Mesendoderm (in vitro differentiated cells): Measurements from ENCODE around the gene SOSTDC1.

ENCODE experiments used
- DNase-seq: peaks from one replicate; pipeline ENCODE4 v3.0.0; 2013
- H2AK5ac ChIP-seq: 2 replicates; pipeline ENCODE4 v1.6.1; 2013; ENCODE audit warnings: low read length, inconsistent platforms
- H2BK120ac ChIP-seq: 2 replicates; pipeline ENCODE4 v1.6.1; 2013; ENCODE audit warnings: low read depth, mild to moderate bottlenecking, low read length, moderate library complexity, mixed read lengths
- H2BK15ac ChIP-seq: replicated peaks from 2 replicates; pipeline ENCODE4 v1.6.1; 2013; ENCODE audit warnings: low read depth, mild to moderate bottlenecking, moderate library complexity
- H2BK5ac ChIP-seq: 2 replicates; pipeline ENCODE4 v1.6.1; 2013; ENCODE audit warnings: low read length, inconsistent platforms
- H3K18ac ChIP-seq: 2 replicates; pipeline ENCODE4 v1.6.1; 2013; ENCODE audit warnings: mild to moderate bottlenecking, low read length, mixed read lengths
- H3K23ac ChIP-seq: one replicate; pipeline ENCODE4 v1.6.1; 2013; ENCODE audit warnings: low read length
- H3K27ac ChIP-seq: 2 replicates; pipeline ENCODE4 v1.5.1; 2013; ENCODE audit warnings: low read depth, mild to moderate bottlenecking, inconsistent platforms, low read length, moderate library complexity
- H3K27me3 ChIP-seq: 2 replicates; pipeline ENCODE4 v1.6.1; 2013; ENCODE audit warnings: low read length, control low read depth, mild to moderate bottlenecking, inconsistent platforms; ENCODE audit not compliant: insufficient read depth, poor library complexity
- H3K36me3 ChIP-seq: 2 replicates; pipeline ENCODE4 v1.6.1; 2013; ENCODE audit warnings: low read length, inconsistent platforms; ENCODE audit not compliant: control insufficient read depth, insufficient read depth
- H3K4ac ChIP-seq: one replicate; pipeline ENCODE4 v1.6.1; 2013; ENCODE audit warnings: low read depth, mild to moderate bottlenecking, low read length, moderate library complexity
- H3K4me1 ChIP-seq: 2 replicates; pipeline ENCODE4 v1.6.1; 2013; ENCODE audit warnings: low read depth, low read length, inconsistent platforms; ENCODE audit not compliant: control insufficient read depth
- H3K4me2 ChIP-seq: 2 replicates; pipeline ENCODE4 v1.6.1; 2013; ENCODE audit warnings: low read length
- H3K4me3 ChIP-seq: 2 replicates; pipeline ENCODE4 v1.5.1; 2013; ENCODE audit warnings: mild to moderate bottlenecking, low read length
- H3K56ac ChIP-seq: one replicate; pipeline ENCODE4 v1.6.1; 2013; ENCODE audit warnings: low read length
- H3K79me1 ChIP-seq: 2 replicates; pipeline ENCODE4 v1.6.1; 2013; ENCODE audit warnings: low read length, inconsistent platforms
- H3K79me2 ChIP-seq: 2 replicates; pipeline ENCODE4 v1.6.1; 2013; ENCODE audit warnings: mild to moderate bottlenecking, low read length; ENCODE audit not compliant: control insufficient read depth, insufficient read depth
- H3K9ac ChIP-seq: 2 replicates; pipeline ENCODE4 v1.6.1; 2013; ENCODE audit warnings: low read length, inconsistent platforms
- H4K5ac ChIP-seq: one replicate; pipeline ENCODE4 v1.6.1; 2013; ENCODE audit warnings: low read length
- H4K8ac ChIP-seq: one replicate; pipeline ENCODE4 v1.6.1; 2013; ENCODE audit warnings: low read depth, mild to moderate bottlenecking, control low read depth, low read length, moderate library complexity
- WGBS: extraction: QIAGEN DNeasy Blood & Tissue Kit; methylation state at CpG from one replicate; pipeline ENCODE4 v1.1.7; 2013; ENCODE audit warnings: low lambda C conversion rate, missing lambda C conversion rate; ENCODE audit not compliant: insufficient coverage; ENCODE audit errors: extremely low coverage; 5-methylcytosine and 5-hydroxymethylcytosine counted together

The SOSTDC1 gene

GRCh38 chr7:16494551-16494950, 29.0 kb upstream of the SOSTDC1 start:
- Histone ChIP-seq H3K27me3 (no peaks in the 10 kb centered on the region), H3K18ac (no peak overlapping the region), H2AK5ac (no peak overlapping the region), H3K27ac (no peak overlapping the region), H4K8ac (no peak overlapping the region), H3K56ac (no peak overlapping the region), H4K5ac (no peak overlapping the region), H2BK15ac (peak overlapping the region; percentile 36), H3K4ac (no peak overlapping the region), H3K36me3 (no peaks in the 10 kb centered on the region), H3K4me2 (no peak overlapping the region), H3K4me1 (peaks cover 2% of the 10 kb centered on the region), H3K79me1 (no peaks in the 10 kb centered on the region), H3K4me3 (no peak overlapping the region), H2BK5ac (no peak overlapping the region), H3K9ac (no peak overlapping the region), H3K23ac (no peak overlapping the region), H3K79me2 (no peaks in the 10 kb centered on the region), H2BK120ac (no peak overlapping the region)
- DNase-seq = no peak
- WGBS = no CpG with 5 or more reads among the region's 2 CpGs

DNA sequence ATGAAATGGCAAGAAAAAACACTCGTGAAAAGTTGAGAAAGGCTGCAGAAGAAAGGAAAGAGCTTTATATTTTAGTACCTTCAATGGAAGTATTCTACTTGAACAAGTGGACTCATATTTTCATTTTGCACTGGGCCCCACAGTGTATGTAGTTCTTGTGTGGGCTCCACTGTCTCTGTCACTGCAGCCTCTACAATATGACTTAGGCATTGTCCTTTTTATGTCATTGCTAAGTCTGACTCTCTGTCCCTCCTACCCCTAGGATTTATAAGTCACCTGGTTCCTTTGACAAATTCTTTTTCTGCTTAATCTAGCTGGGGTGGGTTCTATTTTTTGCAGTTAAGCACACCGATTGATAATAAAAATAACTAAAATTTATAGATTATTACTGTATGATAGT, 27.7 kb upstream of the SOSTDC1 start:
- no peak overlapping the region for H4K8ac ChIP-seq
- H3K23ac ChIP-seq = no peak overlapping the region
- H3K56ac ChIP-seq = no peak overlapping the region
- H3K18ac ChIP-seq = no peak overlapping the region
- no peak overlapping the region for H3K4me2 ChIP-seq
- H3K79me1 ChIP-seq = no peaks in the 10 kb centered on the region
- H3K36me3 ChIP-seq = no peaks in the 10 kb centered on the region
- DNase-seq = no peak
- no peaks in the 10 kb centered on the region for H3K27me3 ChIP-seq
- no peaks in the 10 kb centered on the region for H3K79me2 ChIP-seq
- H2BK120ac ChIP-seq = no peak overlapping the region
- H3K4ac ChIP-seq = no peak overlapping the region
- H4K5ac ChIP-seq = no peak overlapping the region
- H3K9ac ChIP-seq = no peak overlapping the region
- peaks cover 2% of the 10 kb centered on the region for H3K4me1 ChIP-seq
- WGBS = no CpG with 5 or more reads among the region's 2 CpGs
- H2BK15ac ChIP-seq = no peak overlapping the region
- no peak overlapping the region for H2AK5ac ChIP-seq
- no peak overlapping the region for H2BK5ac ChIP-seq
- no peak overlapping the region for H3K4me3 ChIP-seq
- no peak overlapping the region for H3K27ac ChIP-seq

DNA sequence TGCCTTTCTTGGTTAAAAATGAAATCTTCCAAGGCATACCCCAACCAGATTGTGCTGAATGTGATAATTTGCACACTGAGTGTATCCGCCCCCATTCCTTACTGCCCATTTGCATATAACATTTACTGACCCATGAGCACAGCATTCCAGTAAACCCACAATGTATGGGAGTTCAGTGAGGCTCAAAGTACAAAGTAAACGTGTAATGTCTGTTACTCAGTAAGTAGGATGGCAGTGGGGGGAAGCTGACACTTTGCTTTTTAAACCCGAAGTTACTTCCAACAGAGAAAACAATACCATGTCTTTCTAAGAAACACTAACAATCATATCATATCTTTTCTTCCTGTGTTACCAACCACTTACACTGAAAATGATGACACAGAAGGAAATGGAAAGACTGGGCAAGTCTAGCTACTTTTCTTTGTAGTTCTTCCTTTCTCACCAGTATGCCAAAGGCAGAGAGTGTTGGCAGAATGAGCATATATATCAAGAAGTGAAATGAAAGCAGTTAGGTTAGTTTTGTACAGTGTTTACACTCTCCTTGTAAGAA, 27.1 kb upstream of the SOSTDC1 start:
- no peak overlapping the region for H3K27ac ChIP-seq
- H4K8ac ChIP-seq = no peak overlapping the region
- H3K9ac ChIP-seq = no peak overlapping the region
- no peak overlapping the region for H3K23ac ChIP-seq
- no peaks in the 10 kb centered on the region for H3K79me1 ChIP-seq
- H3K4me3 ChIP-seq = no peak overlapping the region
- no peaks in the 10 kb centered on the region for H3K36me3 ChIP-seq
- WGBS = no CpG with 5 or more reads among the region's 3 CpGs
- H2BK120ac ChIP-seq = no peak overlapping the region
- no peak overlapping the region for H3K4ac ChIP-seq
- H4K5ac ChIP-seq = no peak overlapping the region
- H3K56ac ChIP-seq = no peak overlapping the region
- no peaks in the 10 kb centered on the region for H3K27me3 ChIP-seq
- no peak overlapping the region for H2BK5ac ChIP-seq
- H3K79me2 ChIP-seq = no peaks in the 10 kb centered on the region
- no peak overlapping the region for H3K18ac ChIP-seq
- H2AK5ac ChIP-seq = no peak overlapping the region
- no peak overlapping the region for H3K4me2 ChIP-seq
- H2BK15ac ChIP-seq = peak overlapping the region; percentile 27
- DNase-seq = no peak
- H3K4me1 ChIP-seq = peaks cover 2% of the 10 kb centered on the region

GRCh38 chr7:16491148-16491547, 25.6 kb upstream of the SOSTDC1 start:
- DNase-seq = no peak
- no peak overlapping the region for H3K4me2 ChIP-seq
- no peak overlapping the region for H3K4me3 ChIP-seq
- WGBS = no CpG with 5 or more reads among the region's 2 CpGs
- H3K79me1 ChIP-seq = no peaks in the 10 kb centered on the region
- no peak overlapping the region for H3K23ac ChIP-seq
- H3K36me3 ChIP-seq = no peaks in the 10 kb centered on the region
- no peak overlapping the region for H3K27ac ChIP-seq
- H2BK15ac ChIP-seq = no peak overlapping the region
- no peak overlapping the region for H2BK5ac ChIP-seq
- no peak overlapping the region for H4K5ac ChIP-seq
- no peak overlapping the region for H3K18ac ChIP-seq
- H2AK5ac ChIP-seq = no peak overlapping the region
- no peaks in the 10 kb centered on the region for H3K27me3 ChIP-seq
- no peak overlapping the region for H4K8ac ChIP-seq
- no peak overlapping the region for H3K56ac ChIP-seq
- H3K4ac ChIP-seq = no peak overlapping the region
- H3K9ac ChIP-seq = no peak overlapping the region
- peaks cover 2% of the 10 kb centered on the region for H3K4me1 ChIP-seq
- no peaks in the 10 kb centered on the region for H3K79me2 ChIP-seq
- no peak overlapping the region for H2BK120ac ChIP-seq

GRCh38 chr7:16484453-16485158, 19.1 kb upstream of the SOSTDC1 start:
- no peak overlapping the region for H3K4me2 ChIP-seq
- no peak overlapping the region for H2BK15ac ChIP-seq
- no peak overlapping the region for H3K9ac ChIP-seq
- H3K4me1 ChIP-seq = no peaks in the 10 kb centered on the region
- no peak overlapping the region for H3K56ac ChIP-seq
- no CpG with 5 or more reads among the region's 4 CpGs for WGBS
- no peaks in the 10 kb centered on the region for H3K79me2 ChIP-seq
- no peaks in the 10 kb centered on the region for H3K36me3 ChIP-seq
- H3K4ac ChIP-seq = no peak overlapping the region
- no peak overlapping the region for H2AK5ac ChIP-seq
- H3K27me3 ChIP-seq = no peaks in the 10 kb centered on the region
- H3K27ac ChIP-seq = no peak overlapping the region
- H3K18ac ChIP-seq = peak overlapping the region; percentile 3
- H3K79me1 ChIP-seq = no peaks in the 10 kb centered on the region
- H3K23ac ChIP-seq = no peak overlapping the region
- no peak overlapping the region for H3K4me3 ChIP-seq
- DNase-seq = peak; percentile 57
- no peak overlapping the region for H2BK5ac ChIP-seq
- no peak overlapping the region for H4K5ac ChIP-seq
- H2BK120ac ChIP-seq = no peak overlapping the region
- no peak overlapping the region for H4K8ac ChIP-seq

DNA sequence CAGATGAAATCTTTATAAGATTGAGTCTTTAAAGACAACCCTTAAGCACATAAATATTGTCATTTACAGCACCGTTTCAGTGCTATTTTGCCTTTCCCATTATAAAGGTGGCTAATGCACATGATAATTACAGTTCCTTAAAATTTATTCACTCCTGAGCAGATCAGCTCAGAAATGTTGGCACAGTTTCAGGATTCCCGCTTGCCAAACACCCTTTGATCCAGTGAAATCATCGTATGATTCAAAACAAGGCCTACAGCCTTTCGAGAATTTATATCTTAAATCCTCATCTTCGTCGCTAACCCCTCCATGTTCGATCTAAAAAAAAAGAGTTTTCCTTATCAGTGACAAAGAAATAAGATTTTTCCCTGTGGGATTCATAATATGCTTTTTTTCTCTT, 14.1 kb upstream of the SOSTDC1 start:
- H4K5ac ChIP-seq = no peak overlapping the region

More for the DNA sequence above, 14.1 kb upstream of the SOSTDC1 start:
- Histone ChIP-seq H3K4ac (no peak overlapping the region), H2AK5ac (no peak overlapping the region), H3K4me2 (no peak overlapping the region), H3K4me1 (no peaks in the 10 kb centered on the region), H3K36me3 (no peaks in the 10 kb centered on the region), H4K8ac (no peak overlapping the region), H2BK15ac (no peak overlapping the region), H3K27ac (no peak overlapping the region), H3K56ac (no peak overlapping the region), H2BK120ac (no peak overlapping the region), H3K9ac (no peak overlapping the region), H3K79me1 (no peaks in the 10 kb centered on the region), H3K23ac (no peak overlapping the region), H3K27me3 (no peaks in the 10 kb centered on the region), H3K79me2 (no peaks in the 10 kb centered on the region), H3K4me3 (no peak overlapping the region), H2BK5ac (no peak overlapping the region), H3K18ac (no peak overlapping the region)
- WGBS = no CpG with 5 or more reads among the region's 7 CpGs
- DNase-seq = no peak
